ENCODE results near the gene PATJ. TPM values are rescaled to one million over a fixed set of nuclear protein-coding genes. Genes with fewer than 3 reads are reported as not detected.
"Not testable (repeated sequence)": the region's sequence is repeated elsewhere in the genome, so short reads cannot be mapped to it uniquely, and the experiment has no call there.

Gene PATJ
- total RNA-seq, 2 donors from 2014 or later, result 15.2 to 23.5 TPM

- intact Hi-C loops (cut with DNase I), result no loop called here
Observed at GRCh38 chr1:61956016-61956645, 213.9 kb downstream of the PATJ start.

GRCh38 chr1:61956784-61957183 is 214.5 kb downstream of the PATJ start:
- no peak for DNase-seq (ENCODE audit: low spot score)
- intact Hi-C loops (cut with DNase I), result no loop called here

More at GRCh38 chr1:61956016-61956645, 213.9 kb downstream of the PATJ start:
- no peak for DNase-seq (ENCODE audit: low spot score)

- DNase-seq (ENCODE audit: low spot score), result no peak
- intact Hi-C loops (cut with DNase I), result no loop called here
Observed at GRCh38 chr1:61961009-61961408, 218.7 kb downstream of the PATJ start.

GRCh38 chr1:61962631-61963030 is 220.4 kb downstream of the PATJ start:
- intact Hi-C loops (cut with DNase I), result no loop called here
- DNase-seq (ENCODE audit: low spot score), result no peak

- intact Hi-C loops (cut with DNase I); DNase-seq (ENCODE audit: low spot score): not testable (repeated sequence)
Observed at GRCh38 chr1:61966450-61967225, 224.4 kb downstream of the PATJ start.

GRCh38 chr1:61967750-61968149 is 225.5 kb downstream of the PATJ start:
- intact Hi-C loops (cut with DNase I), result no loop called here
- no peak for DNase-seq (ENCODE audit: low spot score)

- intact Hi-C loops (cut with DNase I), result no loop called here
- DNase-seq (ENCODE audit: low spot score), result no peak
Observed at GRCh38 chr1:61968869-61969268, 226.6 kb downstream of the PATJ start.

- DNase-seq (ENCODE audit: low spot score), result no peak
- intact Hi-C loops (cut with DNase I), result no loop called here
Observed at GRCh38 chr1:61973100-61973837, 231.0 kb downstream of the PATJ start.

GRCh38 chr1:61975638-61976037 is 233.4 kb downstream of the PATJ start:
- no peak for DNase-seq (ENCODE audit: low spot score)
- intact Hi-C loops (cut with DNase I), result no loop called here

GRCh38 chr1:61976566-61976965 is 234.3 kb downstream of the PATJ start:
- no peak for DNase-seq (ENCODE audit: low spot score)
- intact Hi-C loops (cut with DNase I), result no loop called here

GRCh38 chr1:61978796-61979195 is 236.5 kb downstream of the PATJ start:
- no peak for DNase-seq (ENCODE audit: low spot score)
- intact Hi-C loops (cut with DNase I), result no loop called here

GRCh38 chr1:61979729-61980128 is 237.4 kb downstream of the PATJ start:
- DNase-seq (ENCODE audit: low spot score), result no peak
- intact Hi-C loops (cut with DNase I), result no loop called here

- intact Hi-C loops (cut with DNase I), result no loop called here
- no peak for DNase-seq (ENCODE audit: low spot score)
Observed at GRCh38 chr1:61980561-61980960, 238.3 kb downstream of the PATJ start.

GRCh38 chr1:61981870-61982660 is 239.8 kb downstream of the PATJ start:
- intact Hi-C loops (cut with DNase I), result no loop called here
- no peak for DNase-seq (ENCODE audit: low spot score)

- DNase-seq (ENCODE audit: low spot score), result no peak
Observed at GRCh38 chr1:61983236-61983635, 241.0 kb downstream of the PATJ start.

GRCh38 chr1:61992257-61992656 is 250.0 kb downstream of the PATJ start:
- intact Hi-C loops (cut with DNase I), result no loop called here
- no peak for DNase-seq (ENCODE audit: low spot score)

More at GRCh38 chr1:61983236-61983635, 241.0 kb downstream of the PATJ start:
- intact Hi-C loops (cut with DNase I), result no loop called here

- no peak for DNase-seq (ENCODE audit: low spot score)
- intact Hi-C loops (cut with DNase I), result no loop called here
Observed at GRCh38 chr1:61993331-61993961, 251.2 kb downstream of the PATJ start.

GRCh38 chr1:61995641-61996040 is 253.4 kb downstream of the PATJ start:
- DNase-seq (ENCODE audit: low spot score), result no peak
- intact Hi-C loops (cut with DNase I), result no loop called here

- no peak for DNase-seq (ENCODE audit: low spot score)
- intact Hi-C loops (cut with DNase I), result no loop called here
Observed at GRCh38 chr1:61997123-61997522, 254.8 kb downstream of the PATJ start.

Data from posterior vena cava (tissue), 2 donors.